Measurements from ENCODE around the gene MSS51.

DNA sequence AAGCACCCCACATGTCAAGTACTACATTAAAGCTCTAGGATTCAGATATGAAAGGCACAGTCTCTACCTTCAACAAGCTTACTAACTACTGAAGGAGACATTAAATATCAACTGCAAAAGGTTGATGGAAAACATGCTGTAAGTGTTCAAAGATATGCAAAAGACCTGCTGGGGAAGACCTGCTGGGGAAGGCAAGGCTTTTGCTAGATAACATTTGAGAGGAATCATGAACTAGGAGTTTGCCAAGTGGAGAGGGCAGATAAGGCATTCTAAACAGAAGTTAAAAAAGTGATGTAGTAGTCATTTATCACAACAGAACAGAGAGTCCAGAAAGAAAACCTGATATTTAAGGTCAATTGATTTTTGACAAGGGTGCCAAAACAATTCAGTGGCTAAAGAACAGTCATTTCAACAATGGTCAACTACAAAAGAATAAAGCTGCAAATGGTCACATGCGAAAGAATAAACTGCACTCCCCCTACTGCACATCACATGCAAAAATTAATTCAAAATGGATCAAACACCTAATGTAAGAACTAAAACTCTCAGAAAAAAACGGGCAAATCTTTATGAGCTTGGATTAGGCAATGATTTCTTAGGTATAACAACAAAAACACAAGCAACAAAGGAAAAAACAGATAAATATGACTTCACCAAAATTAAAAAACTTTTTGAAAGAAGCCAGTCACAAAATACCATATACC, 23.0 kb upstream of the MSS51 start:
- TF ChIP-seq CTCF (conservative IDR thresholded peaks at IDR 0.05; ENCODE audit: low read length) (no peak), EZH2phosphoT487 (IDR thresholded peaks at IDR 0.05; ENCODE audit: borderline replicate concordance) (no peak)

Data from Loucy (cell line).